Sciatic nerve (tissue), 2 donors: ENCODE data around the gene CD2BP2. TPM values are rescaled to one million over a fixed set of nuclear protein-coding genes. Genes with fewer than 3 reads are reported as not detected.

Experiments used
- ATAC-seq: fragments of 200-7000 bp; cut with Tn5 transposase; one replicate; pipeline ENCODE4 v1.9.1; 2020; ENCODE audit warnings: mild to moderate bottlenecking, moderate library complexity
- DNase-seq: peaks from one replicate; pipeline ENCODE4 v3.0.0-alpha.2; 2020; ENCODE audit warnings: low spot score
- intact Hi-C: fragments of 100-400 bp; cut with DNase I; formaldehyde crosslinking; loops from one replicate; pipeline ENCODE4 v1.14.2; 2022
- total RNA-seq: library from RNA; stranded (reverse); fragmentation: NEBNext Ultra II Directional; extraction: Animal tissue kit (Norgen Biotek cat#: 25700); gene quantifications from one replicate; pipeline ENCODE4 v1.2.1, GENCODE V29; 2021
- donor health status: DM: no; HTN: no; CAD: no.
- donor health status: DM: no; HTN: no; CAD: no.

The CD2BP2 gene
- total RNA-seq, 1 donor from 2014 or later: 49.8 TPM

DNA sequence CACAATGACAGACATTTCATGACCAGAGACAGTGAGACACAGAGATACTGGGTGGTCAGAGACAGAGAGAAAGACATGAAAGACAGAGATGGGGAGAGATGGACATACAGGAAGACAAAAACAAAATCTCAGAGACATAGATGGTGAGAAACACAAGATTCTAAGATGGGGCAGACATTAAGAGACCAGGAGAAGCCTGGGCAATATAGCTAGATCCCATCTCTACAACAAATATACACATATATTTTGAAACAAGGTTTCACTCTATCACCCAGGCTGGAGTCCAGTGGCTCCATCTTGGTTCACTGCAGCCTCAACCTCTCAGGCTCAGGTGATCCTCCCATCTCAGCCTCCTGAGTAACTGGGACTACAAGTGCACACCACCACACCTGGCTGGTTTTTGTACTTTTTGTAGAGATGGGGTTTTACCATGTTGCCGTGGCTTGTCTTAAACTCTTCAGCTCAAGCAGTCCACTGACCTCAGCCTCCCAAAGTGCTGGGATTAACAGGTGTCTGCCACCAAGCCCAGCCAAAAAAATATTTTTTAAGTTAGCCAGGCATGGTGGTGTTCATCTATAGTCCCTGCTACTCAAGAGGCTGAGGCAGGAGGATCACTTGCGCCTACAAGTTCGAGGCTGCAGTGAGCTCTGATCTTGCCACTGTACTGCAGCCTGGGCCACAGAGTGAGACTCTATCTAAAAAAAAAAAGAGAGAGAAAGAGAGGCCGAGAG, 25.1 kb upstream of the CD2BP2 start:
- intact Hi-C loops: no loop called here
- DNase-seq (no peak), ATAC-seq (no peak)

DNA sequence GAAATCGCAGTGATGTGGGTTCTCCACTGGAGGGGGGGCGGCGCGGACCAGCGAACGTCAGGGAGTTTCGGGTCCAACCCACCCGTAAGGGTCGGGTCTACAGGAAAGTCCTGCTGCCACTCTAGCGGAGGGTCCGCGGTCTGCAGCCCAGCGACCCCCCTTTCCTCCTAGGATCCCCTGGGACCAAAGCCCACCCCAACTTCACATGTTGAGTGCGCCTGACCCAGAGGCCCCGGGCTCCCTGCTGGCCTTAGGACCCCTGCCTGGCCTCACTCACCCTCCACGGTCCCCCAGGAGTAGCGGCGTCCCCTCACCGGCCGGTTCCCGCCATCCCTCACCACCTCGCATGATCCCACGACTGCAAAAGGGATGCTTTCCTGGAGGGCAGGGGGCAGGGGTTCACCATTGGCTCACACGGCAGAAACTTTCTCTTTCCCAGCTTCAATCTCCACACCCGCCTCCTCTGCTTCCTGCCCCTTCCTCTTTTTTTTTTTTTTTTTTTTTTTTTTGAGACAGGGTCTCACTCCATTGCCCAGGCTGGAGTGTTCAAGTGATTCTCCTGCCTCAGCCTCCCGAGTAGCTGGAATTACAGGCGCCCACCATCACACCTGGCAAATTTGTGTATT, 24.2 kb upstream of the CD2BP2 start:
- intact Hi-C loops: no loop called here
- ATAC-seq (no peak), DNase-seq (no peak)

DNA sequence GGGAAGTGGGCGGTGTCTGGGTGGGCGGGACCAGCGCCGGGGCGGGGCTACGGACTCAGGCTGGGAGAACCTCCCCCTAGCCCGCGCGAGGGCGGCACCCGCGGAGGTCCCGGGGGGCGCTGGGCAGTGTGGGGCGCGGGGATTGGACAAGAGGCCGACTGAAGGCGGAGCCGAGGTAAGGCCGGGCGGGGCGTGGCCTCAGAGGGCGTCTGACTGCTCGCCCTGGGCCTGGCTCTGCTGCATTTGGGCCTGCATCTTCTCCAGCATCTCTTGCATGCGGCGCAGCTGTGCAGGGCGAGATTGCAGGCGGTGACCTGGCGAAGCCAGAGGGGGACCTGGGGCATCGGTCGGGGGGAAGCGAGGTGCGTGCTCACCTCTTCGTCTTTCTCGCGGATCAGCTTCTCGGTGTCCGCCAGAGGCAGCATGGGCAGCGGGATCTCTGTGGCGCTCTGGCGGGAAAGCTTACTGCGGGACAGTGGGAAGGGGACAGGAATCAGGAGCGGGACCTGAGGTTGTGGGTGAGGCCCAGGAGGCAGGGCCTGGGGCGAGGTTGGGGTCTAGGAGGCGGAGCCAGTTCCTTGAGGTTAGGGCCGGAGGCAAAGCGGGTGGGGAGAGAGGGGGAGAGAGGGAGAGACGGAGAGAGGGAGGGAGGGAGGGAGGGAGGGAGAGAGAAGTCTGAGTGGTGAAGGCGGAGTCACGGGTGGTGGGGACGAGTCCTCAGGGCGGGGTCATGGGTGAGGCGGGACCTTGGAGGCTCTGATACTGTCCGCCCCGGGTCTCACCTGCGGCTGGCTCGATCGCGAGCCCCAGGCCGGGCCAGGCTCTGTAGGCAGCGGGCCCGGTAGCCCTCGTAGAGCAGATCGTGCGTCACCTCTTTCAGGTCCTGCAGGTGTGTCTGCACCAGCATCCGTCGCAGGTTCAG, 23.4 kb upstream of the CD2BP2 start:
- ATAC-seq (peak; percentile 97), DNase-seq (peak; percentile 99)
- intact Hi-C loops: no loop called here

DNA sequence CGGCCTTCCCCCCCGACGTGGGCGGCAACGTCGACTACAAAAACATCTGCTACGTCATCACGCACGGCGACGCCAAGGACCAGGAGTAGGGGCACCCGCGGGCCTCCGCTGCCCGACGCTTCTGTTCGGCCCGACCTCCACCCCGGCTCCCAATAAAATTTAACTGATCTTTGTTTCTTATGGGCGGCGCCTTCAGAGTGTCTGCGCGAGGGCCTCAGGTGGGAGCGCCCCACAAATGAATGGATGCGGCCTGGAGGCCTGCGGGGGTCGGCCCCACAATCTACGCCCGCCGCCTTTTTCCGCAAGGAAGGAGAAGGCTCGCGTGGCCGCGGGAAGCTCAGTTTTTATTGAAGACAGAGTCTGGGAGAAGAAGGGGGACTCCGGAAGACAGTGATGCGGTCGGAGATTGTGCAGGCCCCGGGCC, 22.7 kb upstream of the CD2BP2 start:
- DNase-seq: peak; percentile 97
- intact Hi-C loops: no loop called here
- ATAC-seq: peak; percentile 84

DNA sequence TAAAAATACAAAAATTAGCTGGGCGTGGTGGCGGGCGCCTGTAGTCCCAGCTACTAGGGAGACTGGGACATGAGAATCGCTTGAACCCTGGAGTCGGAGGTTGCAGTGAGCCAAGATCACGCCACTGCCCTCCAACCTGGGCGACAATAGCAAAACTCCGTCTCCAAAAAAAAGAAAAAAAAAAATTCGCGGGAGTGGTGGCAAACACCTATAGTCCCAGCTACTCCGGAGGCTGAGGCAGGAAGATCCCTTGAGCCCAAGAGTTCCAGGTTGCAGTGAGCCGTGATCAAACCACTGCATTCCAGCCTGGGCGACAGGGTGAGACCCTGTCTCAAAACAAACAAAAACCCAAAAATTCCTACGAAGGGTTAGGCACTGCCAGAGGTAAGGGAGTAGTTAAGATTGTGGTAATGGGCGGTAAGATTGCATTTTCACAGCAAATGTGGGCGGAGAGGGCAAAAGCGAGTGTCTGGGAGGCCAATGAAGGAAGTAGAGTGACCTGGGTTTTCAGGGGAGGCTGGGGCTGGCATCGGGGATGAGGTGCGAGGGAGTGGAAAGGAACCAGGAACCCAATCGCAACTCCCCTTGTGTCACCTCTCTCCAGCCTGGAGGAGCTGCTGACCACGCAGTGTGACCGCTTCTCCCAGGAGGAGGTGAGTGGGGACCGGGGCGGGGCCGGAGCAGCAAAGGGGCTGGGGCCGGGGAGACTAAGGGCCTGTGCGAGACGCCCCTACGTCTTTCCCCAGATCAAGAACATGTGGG, 22.1 kb upstream of the CD2BP2 start:
- intact Hi-C loops: no loop called here
- ATAC-seq: no peak
- no peak for DNase-seq

DNA sequence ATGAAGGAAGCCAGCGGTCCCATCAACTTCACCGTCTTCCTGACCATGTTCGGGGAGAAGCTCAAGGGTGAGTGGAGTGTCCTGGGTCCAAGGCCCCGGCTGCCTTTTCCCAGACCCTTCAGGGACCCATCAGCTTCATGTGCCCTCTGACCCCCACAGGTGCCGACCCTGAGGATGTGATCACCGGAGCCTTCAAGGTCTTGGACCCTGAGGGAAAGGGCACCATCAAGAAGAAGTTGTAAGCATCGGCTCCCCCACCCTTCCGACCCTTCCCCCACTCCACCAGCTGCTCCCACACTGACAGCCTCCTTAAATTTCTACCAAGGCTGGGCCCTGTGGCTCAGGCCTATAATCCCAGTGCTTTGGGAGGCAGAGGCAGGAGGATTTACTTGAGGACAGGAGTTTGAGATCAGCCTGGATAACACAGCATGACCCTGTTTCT, 21.4 kb upstream of the CD2BP2 start:
- intact Hi-C loops: no loop called here
- DNase-seq (no peak), ATAC-seq (no peak)

DNA sequence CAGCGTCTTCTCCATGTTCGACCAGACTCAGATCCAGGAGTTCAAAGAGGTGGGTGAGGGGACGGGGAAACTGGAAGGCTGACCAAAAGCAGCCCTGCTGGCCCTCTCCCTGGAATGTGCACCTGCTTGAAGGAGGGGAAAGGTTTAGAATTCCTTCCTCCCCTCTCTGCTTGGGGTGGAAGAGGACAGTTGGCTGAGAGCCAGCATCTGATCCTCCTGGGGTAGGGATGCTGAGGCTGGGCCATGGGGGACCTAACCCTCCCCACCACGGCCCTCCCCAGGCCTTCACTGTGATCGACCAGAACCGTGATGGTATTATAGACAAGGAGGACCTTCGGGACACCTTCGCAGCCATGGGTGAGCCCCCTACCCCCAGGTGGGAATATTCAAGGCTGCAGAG, 20.8 kb upstream of the CD2BP2 start:
- intact Hi-C loops: no loop called here
- DNase-seq (no peak), ATAC-seq (no peak)

DNA sequence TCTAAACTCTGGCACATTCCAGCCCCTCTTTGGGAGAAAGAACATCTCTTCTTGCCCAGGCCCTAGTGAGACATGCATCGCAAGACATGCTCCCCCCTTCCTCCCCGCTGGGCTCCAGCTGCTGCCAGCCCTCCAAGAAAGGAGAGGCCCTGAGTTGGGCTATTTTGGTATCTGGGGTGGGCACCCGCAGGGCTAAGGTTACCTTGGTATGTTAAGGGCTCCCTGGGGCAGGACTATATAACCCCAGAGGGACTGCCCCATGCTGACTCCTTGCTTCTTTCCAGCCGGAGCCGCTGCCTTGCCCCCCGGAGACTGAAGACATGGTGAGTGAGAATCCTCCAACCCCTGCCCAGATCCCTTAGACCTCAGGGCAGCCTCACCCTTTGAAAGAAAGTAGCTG, 19.4 kb upstream of the CD2BP2 start, which contains the start of gene MYL11:
MYL11 (plus strand) TSS at position 265 of the 400 bp plus-strand sequence; CDS start at position 321, 56 bp downstream.
- DNase-seq: no peak
- intact Hi-C loops: no loop called here
- no peak for ATAC-seq

DNA sequence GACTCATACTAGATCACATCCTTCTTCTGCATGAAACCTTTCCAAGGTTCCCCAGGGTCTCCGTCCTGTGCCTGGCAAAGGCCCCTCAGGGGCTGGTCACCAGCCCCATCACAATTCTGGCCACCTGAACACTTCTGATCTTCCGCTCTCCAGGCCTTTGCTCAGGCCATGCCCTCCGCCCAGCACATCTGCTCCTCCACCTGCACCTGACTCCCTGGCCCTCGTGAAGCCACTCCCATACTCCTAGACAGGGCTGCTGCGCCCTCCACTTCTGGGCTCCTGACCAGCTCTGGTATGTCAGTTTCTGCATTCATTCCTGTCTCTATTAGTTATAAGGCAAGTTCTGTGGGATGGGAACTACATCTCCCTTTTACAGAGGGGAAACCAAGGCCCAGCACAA, 17.6 kb upstream of the CD2BP2 start:
- no peak for ATAC-seq
- intact Hi-C loops: no loop called here
- no peak for DNase-seq

DNA sequence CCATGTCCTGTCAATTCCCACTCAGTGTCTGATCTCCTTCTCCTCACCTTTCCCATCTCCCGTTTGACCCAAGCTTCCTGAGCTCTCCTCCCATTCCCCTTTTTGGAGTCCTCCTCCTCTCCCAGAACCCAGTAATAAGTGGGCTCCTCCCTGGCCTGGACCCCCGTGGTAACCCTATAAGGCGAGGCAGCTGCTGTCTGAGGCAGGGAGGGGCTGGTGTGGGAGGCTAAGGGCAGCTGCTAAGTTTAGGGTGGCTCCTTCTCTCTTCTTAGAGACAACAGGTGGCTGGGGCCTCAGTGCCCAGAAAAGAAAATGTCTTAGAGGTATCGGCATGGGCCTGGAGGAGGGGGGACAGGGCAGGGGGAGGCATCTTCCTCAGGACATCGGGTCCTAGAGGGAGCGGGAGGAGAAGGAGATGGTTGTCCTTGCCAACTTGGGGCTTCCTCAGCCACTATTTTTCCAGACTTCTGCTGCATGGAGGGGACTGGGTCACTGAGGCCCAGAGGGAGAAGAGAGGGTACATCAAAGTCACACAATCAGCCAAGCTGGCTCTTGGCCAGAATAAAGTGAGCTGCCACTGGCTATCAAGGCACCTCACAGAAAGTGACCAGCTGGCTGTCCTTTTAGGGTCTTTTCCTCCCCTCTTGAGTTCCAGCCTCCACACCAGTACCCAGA, 17.1 kb upstream of the CD2BP2 start:
- DNase-seq (no peak), ATAC-seq (no peak)
- intact Hi-C loops: no loop called here

DNA sequence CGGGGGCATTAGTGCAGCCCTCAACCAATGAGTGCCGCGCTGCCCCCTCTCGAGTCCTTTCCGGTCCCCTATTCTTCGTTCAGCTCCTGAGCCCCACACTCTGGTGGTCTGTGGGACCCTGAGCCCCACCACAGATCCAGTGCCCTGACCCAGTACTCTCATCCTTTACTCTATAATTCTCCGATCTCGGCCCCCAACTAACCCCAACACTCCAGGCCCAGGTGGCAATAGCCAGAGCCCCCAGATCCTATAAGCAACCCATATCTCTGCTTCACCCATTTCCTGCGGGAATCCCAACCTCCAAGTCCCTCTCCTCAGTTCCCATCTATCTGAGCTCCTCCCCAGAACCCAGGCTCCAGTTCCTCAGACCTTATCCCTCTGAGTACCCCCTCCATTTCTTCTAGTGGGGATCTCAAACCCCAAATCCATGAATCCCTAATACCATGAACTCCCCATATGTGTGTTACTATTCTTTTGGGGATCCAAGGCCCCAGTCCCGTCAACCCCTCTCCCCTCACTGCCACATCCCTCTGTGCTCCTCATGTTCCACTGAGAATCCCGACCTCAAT, 16.2 kb upstream of the CD2BP2 start:
- ATAC-seq (no peak), DNase-seq (no peak)
- intact Hi-C loops: no loop called here

DNA sequence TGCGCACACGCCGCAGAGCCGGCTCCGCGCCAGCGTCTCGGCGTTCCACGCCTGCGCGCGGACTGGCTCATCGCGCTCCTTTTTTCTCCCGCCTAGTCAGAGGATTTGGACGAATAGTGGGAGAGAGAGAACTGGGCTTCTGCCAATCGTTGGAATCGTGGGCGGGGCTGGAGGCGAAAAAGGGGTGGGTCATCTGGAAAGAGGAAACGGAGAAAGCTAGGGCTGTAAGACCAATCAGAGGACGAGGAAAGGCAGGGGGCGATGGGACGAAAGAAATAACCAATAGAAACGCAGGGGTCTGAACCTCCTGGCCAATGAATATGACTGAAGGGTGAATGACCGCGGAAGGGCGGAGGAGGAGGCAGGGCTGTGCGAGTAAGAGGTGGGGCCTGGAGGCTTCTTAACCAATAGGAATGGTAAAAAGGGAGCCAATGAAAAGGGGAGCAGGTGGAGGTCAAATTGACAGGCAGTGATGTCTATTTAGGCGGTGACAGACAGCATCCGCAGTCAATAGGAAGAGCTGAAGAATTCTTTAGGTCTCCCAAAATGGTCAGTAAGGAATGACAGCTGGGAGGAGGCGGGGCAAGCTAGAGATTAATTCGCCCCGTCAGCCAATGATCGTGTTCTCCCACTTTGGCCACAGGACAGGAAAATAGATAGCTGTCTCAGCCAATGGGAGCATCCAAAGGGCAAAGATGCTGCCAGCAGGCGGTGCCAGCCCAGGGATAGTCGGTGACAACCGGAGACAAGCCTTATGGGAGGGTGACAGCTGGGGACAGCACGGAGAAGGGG, 15.5 kb upstream of the CD2BP2 start, which contains the start of gene TBC1D10B:
TBC1D10B (minus strand) TSS at position 39 of the 792 bp plus-strand sequence. CDS start 311 bp downstream, outside the sequence.
- intact Hi-C loops: no loop called here
- DNase-seq (peak; percentile 99), ATAC-seq (peak; percentile 97)

DNA sequence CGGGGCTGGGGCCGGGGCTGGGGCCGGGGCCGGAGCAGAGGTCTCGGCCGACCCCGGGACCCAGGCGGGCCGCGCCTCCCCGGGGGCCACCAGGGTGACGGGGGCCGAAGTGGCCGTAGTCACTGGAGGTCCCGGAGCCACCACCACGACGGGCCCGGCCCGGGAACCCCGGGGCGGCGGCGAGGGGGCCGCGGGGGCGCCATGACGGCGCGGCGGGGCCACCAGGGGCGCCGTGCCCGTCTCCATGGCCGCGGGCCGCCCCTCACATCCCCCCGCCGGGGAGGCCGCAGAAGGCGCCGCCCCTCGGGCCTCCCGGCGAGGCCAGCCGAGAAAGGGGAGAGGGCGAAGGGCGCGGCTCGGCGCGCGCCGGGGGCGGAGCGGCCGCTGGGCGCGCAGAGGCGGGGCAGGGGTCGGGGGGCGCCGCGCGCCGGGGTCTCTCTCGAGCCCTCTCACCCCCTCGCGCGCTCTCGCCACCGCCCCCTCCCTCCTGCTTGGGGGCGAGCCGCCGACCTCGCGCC, 14.9 kb upstream of the CD2BP2 start:
- no peak for ATAC-seq
- intact Hi-C loops: no loop called here
- DNase-seq: no peak

DNA sequence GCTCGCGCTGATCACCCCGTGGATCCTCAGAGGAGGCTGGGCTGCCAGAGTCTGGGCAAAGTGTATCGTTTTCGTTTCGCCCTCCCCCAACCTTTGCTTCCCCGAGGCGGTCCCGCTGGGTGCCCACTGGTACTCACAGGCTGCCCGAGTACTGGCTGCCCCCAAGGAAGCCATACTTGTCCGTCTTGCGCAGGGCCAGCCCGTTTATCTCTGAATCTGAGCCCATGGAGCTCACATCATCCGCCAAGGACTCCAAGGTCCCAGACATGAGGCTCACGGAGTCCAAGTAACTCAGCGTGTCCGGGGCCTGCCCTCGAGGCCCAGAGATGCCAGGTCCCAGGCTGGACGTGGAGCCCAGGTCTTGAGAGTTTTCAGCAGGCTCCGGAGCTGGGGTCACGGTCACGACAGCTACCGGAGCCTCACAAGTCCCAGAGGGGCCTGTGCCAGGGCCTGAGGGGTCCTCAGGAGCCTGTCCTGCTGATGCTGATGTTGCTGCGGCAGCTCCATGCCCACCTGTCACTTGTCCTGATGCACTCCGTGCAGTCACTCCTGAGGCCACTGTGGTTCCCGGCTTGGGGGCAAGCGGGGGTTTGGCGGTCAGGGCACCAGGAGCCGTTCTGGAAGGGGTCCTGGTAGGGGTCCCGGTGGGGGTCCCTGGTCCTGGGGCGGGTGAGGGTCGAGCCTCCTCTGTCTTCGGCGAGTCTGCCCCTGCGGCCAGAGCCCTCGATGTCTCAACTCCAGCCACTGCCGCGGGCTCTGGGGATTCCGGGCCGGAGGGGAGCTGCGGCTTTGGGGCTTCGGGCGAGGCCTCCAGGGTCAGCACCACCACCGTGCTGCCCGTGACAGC, 14.2 kb upstream of the CD2BP2 start:
- intact Hi-C loops: no loop called here
- DNase-seq (no peak), ATAC-seq (no peak)

DNA sequence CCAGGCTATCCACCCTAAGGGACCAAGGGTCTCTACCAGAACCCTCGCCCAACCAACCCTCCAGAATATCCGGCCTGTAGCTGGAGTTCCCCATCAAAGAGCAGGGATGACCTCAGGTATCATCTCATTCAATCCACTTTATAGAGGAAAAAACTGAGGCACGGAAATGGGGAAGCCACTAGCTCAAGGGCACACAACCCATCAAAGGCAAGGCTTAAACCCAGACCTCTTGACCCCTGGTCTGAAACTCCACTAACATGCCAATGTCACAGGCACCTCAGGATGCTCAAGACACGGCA, 13.6 kb upstream of the CD2BP2 start:
- DNase-seq: no peak
- ATAC-seq: no peak
- intact Hi-C loops: no loop called here

DNA sequence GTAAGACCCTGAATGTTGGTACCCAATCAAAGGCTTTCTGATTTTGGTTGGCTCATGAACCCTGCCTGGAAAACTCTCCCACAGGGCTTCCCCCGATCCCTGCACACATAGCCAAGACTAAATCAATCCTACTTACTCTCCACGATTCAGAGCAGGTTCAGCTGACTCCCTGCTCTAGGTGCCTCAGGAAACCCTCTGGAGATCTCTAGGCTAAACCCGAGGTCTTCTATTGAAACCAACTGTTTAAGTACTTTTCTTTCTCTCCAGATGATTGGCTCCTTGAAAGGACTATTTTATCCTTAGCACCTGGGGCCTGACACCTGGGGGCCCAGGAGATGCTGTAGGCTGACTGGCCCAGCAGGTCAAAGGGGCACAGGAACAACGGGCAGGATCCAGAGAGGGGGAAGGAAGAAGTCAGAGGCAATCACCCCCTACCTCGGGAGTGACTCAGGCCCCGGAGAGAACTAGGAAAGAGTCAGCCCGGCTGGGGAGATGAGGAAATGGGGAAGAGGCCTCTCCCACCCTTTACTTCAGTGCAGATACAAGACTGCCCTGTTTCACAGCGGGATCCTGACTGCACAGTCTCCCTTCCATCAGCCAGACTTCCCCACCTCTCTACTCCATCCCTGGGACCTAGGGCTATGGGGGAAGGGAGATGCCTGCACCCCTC, 13.1 kb upstream of the CD2BP2 start:
- ATAC-seq (no peak), DNase-seq (no peak)
- intact Hi-C loops: no loop called here
